SK-N-SH (cell line): ENCODE results near the gene RAPGEF6.

Experiments used
- CTCF ChIP-seq: fragments of 200-600 bp; sonication (generic); IDR thresholded peaks from 2 replicates; pipeline ENCODE4 v1.6.1; 2017; ENCODE audit warnings: antibody characterized with exemption, mild to moderate bottlenecking, moderate library complexity
- EP300 ChIP-seq, 2 experiments: IDR thresholded peaks; 2 replicates each; pipeline versions ENCODE4 v1.4.0 to v1.6.1; 2012; ENCODE audit warnings: borderline replicate concordance in 1 of 2, low read depth in 1 of 2, low read length in 1 of 2
- FOXM1 ChIP-seq: IDR thresholded peaks from 2 replicates; pipeline ENCODE4 v1.4.0; 2012; ENCODE audit warnings: low read depth, mild to moderate bottlenecking
- JUND ChIP-seq: IDR thresholded peaks from 2 replicates; pipeline ENCODE4 v1.4.0; 2012
- MXI1 ChIP-seq: IDR thresholded peaks from 2 replicates; pipeline ENCODE4 v1.6.1; 2012; ENCODE audit warnings: mild to moderate bottlenecking, low read depth, low read length, improper control_type of control experiment
- NRF1 ChIP-seq: IDR thresholded peaks from 2 replicates; pipeline ENCODE4 v1.6.1; 2012; ENCODE audit warnings: low read depth, mild to moderate bottlenecking, low read length
- RFX5 ChIP-seq: IDR thresholded peaks from 2 replicates; pipeline ENCODE4 v1.6.1; 2012; ENCODE audit warnings: mild to moderate bottlenecking, improper control_type of control experiment, low read length
- SIN3A ChIP-seq: IDR thresholded peaks from 2 replicates; pipeline ENCODE4 v1.6.1; 2012; ENCODE audit warnings: low read depth, mild to moderate bottlenecking, low read length, moderate library complexity, borderline replicate concordance
- USF1 ChIP-seq: IDR thresholded peaks from 2 replicates; pipeline ENCODE4 v1.4.0; 2012; ENCODE audit warnings: low read depth, borderline replicate concordance
- USF2 ChIP-seq: fragments of 150-350 bp; IDR thresholded peaks from 2 replicates; pipeline ENCODE4 v1.6.1; 2017; ENCODE audit warnings: antibody characterized with exemption, low read length, low read depth, borderline replicate concordance
- YY1 ChIP-seq: IDR thresholded peaks from 2 replicates; pipeline ENCODE4 v1.4.0; 2012; ENCODE audit warnings: low read depth, mild to moderate bottlenecking
- ZBTB33 ChIP-seq: IDR thresholded peaks from 2 replicates; pipeline ENCODE4 v1.4.0; 2012; ENCODE audit warnings: low read depth, borderline replicate concordance

- TF ChIP-seq CTCF = no peak
- no peak for TF ChIP-seq EP300 (IDR thresholded peaks at IDR 0.05; ENCODE audit: borderline replicate concordance in 1 of 2, low read depth in 1 of 2, low read length in 1 of 2)
- no peak for TF ChIP-seq USF1
- no peak for TF ChIP-seq RFX5
- TF ChIP-seq YY1 = no peak
- no peak for TF ChIP-seq JUND
- no peak for TF ChIP-seq FOXM1
- TF ChIP-seq ZBTB33 = no peak
- TF ChIP-seq SIN3A = no peak
- TF ChIP-seq USF2 = no peak
- TF ChIP-seq NRF1 = no peak
- TF ChIP-seq MXI1 = no peak
Measured at GRCh38 chr5:131530706-131531331, 104.2 kb downstream of the RAPGEF6 start.
